Endometrial microvascular endothelial cells (primary cell): ENCODE data around the gene FKBP11. TPM values are rescaled to one million over a fixed set of nuclear protein-coding genes. Genes with fewer than 3 reads are reported as not detected.
"Not testable (repeated sequence)": the region's sequence is repeated elsewhere in the genome, so short reads cannot be mapped to it uniquely, and the experiment has no call there.

ENCODE experiments used
- in situ Hi-C: cut with HindIII; loops from 2 replicates; pipeline ENCODE4 v1.10.0; 2017; ENCODE audit warnings: low sequenced_read_pairs, low pct_unique_long_range_greater_than_20kb; ENCODE audit errors: inconsistent ontology term
- total RNA-seq: library from RNA; depleted of rRNA; stranded (reverse); fragments of >200 nt; gene quantifications from one replicate; pipeline ENCODE4 v1.2.3, GENCODE V29; 2015; ENCODE audit errors: inconsistent ontology term

Gene FKBP11
- total RNA-seq, 1 donor from 2014 or later, result 53.0 TPM

GRCh38 chr12:48927261-48927660 is 2.0 kb upstream of the FKBP11 start:
- in situ Hi-C loops, result no loop called here

- in situ Hi-C loops, result no loop called here
Observed at GRCh38 chr12:48924617-48925303, 532 bp downstream of the FKBP11 start.

GRCh38 chr12:48923117-48923516 is 2.2 kb downstream of the FKBP11 start:
- in situ Hi-C loops, result no loop called here

- in situ Hi-C loops, result no loop called here
Observed at GRCh38 chr12:48917857-48918537, 7.3 kb downstream of the FKBP11 start.

- in situ Hi-C loops, result no loop called here
Observed at GRCh38 chr12:48910196-48910595, 15.1 kb downstream of the FKBP11 start.

- in situ Hi-C loops, result not testable (repeated sequence)
Observed at GRCh38 chr12:48909698-48910097, 15.6 kb downstream of the FKBP11 start.

GRCh38 chr12:48907245-48907644 is 18.0 kb downstream of the FKBP11 start:
- in situ Hi-C loops, result no loop called here

GRCh38 chr12:48903982-48904411 is 21.3 kb downstream of the FKBP11 start:
- in situ Hi-C loops, result no loop called here

GRCh38 chr12:48903363-48903981 is 21.8 kb downstream of the FKBP11 start:
- in situ Hi-C loops, result no loop called here

- in situ Hi-C loops, result no loop called here
Observed at GRCh38 chr12:48901278-48901677, 24.0 kb downstream of the FKBP11 start.

GRCh38 chr12:48899651-48900050 is 25.6 kb downstream of the FKBP11 start:
- in situ Hi-C loops, result no loop called here

- in situ Hi-C loops, result no loop called here
Observed at GRCh38 chr12:48894271-48894670, 31.0 kb downstream of the FKBP11 start.

- in situ Hi-C loops, result no loop called here
Observed at GRCh38 chr12:48890657-48891418, 34.5 kb downstream of the FKBP11 start.

- in situ Hi-C loops, result no loop called here
Observed at GRCh38 chr12:48889679-48890078, 35.6 kb downstream of the FKBP11 start.

- in situ Hi-C loops, result no loop called here
Observed at GRCh38 chr12:48883305-48884161, 41.8 kb downstream of the FKBP11 start.

GRCh38 chr12:48882972-48883304 is 42.4 kb downstream of the FKBP11 start:
- in situ Hi-C loops, result no loop called here

GRCh38 chr12:48882315-48882687 is 43.0 kb downstream of the FKBP11 start:
- in situ Hi-C loops, result no loop called here

- in situ Hi-C loops, result no loop called here
Observed at GRCh38 chr12:48881686-48882314, 43.5 kb downstream of the FKBP11 start.
